Right lung (tissue), 5 donors: ENCODE results near the gene AMIGO1. TPM values are rescaled to one million over a fixed set of nuclear protein-coding genes. Genes with fewer than 3 reads are reported as not detected.
"Not testable (repeated sequence)": the region's sequence is repeated elsewhere in the genome, so short reads cannot be mapped to it uniquely, and the experiment has no call there.

Experiments used
- DNase-seq, 2 donors: peaks; one replicate each; pipeline ENCODE4 v3.0.0-alpha.2; 2013
- polyA plus RNA-seq, 5 donors: library from polyadenylated mRNA; unstranded; fragments of 120-200 nt; gene quantifications; one replicate each; pipeline versions ENCODE4 v1.2.1 to v1.2.3, GENCODE V29; 2013; ENCODE audit warnings: inconsistent platforms in 1 of 5, low replicate concordance in 1 of 5; ENCODE audit not compliant: insufficient read length in 5 of 5, insufficient read depth in 1 of 5

AMIGO1 gene
- polyA plus RNA-seq, 5 donors = 2.6 to 5.1 (median 3.7) TPM

- no peak for DNase-seq
Measured at GRCh38 chr1:109487261-109487660, 22.3 kb downstream of the AMIGO1 start.

- DNase-seq = no peak
Measured at GRCh38 chr1:109485001-109485400, 24.5 kb downstream of the AMIGO1 start.

- DNase-seq = no peak
Measured at GRCh38 chr1:109484519-109484975, 25.0 kb downstream of the AMIGO1 start.

DNA sequence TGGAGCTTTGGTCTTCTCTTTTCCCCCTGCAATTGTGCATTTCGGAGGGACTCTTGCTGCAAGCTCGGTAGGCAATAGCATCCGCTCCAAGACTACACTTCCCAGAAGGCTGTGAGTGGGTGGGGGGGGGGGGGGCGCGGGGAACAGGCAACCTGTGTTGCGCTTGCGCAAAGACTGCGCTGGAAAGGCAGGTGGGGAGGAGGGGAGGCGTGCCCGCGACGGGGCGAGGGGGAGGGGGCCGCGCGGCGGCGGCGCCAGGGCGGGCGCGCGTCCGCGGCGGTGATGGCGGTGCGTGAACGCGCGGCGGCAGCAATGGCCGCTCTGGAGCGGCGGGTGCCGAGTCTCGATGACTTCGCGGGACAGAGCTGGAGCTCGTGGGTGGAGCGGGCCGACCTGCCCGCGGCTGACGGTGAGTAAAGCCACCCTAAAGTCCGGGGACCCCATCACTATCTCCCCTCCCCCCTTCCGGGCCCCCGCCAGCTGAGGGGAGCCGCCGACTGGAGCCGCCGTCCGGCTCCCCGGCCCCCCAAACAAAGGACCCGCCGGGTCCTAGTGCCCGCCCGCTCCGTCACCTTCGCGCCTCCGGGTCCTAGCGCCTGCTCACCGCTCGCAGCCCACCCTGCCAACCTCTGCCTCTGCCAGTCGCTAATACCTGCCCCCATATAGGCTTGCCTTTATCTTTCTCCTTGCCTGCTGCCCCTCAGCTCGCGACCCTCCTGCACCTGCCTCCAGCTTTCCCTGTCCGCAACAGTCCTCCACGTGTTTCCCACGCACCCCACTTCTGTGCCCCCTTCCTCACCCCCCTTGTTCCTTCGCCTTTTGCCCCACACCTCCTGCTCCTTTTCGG is 25.6 kb downstream of the AMIGO1 start, which contains the start of gene ATXN7L2:
Gene ATXN7L2, plus strand, starts transcription at position 234 of the 847 bp plus-strand sequence. Its CDS starts 49 bp downstream, at position 283.
- DNase-seq = peak; percentile 90

GRCh38 chr1:109482791-109483671 is 26.5 kb downstream of the AMIGO1 start:
- DNase-seq = no peak

GRCh38 chr1:109482242-109482641 is 27.3 kb downstream of the AMIGO1 start:
- no peak for DNase-seq

GRCh38 chr1:109481646-109482045 is 27.9 kb downstream of the AMIGO1 start:
- DNase-seq = no peak

GRCh38 chr1:109479901-109480300 is 29.6 kb downstream of the AMIGO1 start:
- no peak for DNase-seq

DNA sequence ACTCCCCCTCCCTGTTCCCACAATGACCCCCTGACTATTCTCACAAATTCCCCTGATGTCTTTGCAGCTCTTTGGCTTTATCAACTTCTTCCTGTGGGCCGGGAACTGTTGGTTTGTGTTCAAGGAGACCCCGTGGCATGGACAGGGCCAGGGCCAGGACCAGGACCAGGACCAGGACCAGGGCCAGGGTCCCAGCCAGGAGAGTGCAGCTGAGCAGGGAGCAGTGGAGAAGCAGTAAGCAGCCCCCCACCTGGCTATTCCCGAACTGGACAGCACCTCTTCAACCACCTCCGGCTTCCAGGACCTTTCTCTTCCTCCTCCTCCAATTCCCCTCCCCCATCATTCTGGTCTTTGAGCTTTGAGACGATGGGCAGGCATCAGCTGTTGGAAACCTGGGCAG is 30.2 kb downstream of the AMIGO1 start:
- no peak for DNase-seq

GRCh38 chr1:109478806-109479205 is 30.7 kb downstream of the AMIGO1 start:
- DNase-seq = no peak

DNA sequence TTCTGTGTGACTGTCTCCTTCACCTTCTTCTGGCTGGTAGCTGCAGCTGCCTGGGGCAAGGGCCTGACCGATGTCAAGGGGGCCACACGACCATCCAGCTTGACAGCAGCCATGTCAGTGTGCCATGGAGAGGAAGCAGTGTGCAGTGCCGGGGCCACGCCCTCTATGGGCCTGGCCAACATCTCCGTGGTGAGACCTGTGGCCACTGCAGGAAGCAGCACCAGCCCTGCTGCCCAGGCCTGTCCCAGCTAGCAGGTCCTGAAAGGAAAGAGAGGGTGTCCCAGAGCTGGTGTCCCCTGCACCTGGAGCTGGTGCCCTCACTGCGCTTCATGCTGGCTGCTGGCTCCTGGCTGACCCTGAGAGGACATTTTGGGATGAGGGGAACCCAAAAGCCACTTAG is 31.7 kb downstream of the AMIGO1 start:
- no peak for DNase-seq

GRCh38 chr1:109476825-109477224 is 32.7 kb downstream of the AMIGO1 start:
- no peak for DNase-seq

DNA sequence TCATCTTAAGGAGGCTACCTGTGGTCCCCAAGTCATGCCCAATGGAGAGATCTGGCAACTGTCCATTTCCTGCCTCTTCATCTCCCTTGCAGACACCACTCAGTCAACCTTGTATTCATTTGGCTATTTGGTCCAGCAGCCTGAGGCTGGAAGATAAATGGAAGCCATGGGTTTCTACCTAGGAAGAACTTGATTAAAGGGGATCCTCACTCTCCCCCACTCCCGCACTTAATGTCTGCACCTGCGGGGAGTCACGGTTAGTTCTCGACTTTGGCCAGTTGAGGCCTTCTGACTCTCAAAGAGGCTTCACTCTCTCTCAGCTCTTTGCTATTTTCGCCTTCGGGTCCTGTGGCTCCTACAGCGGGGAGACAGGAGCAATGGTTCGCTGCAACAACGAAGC is 34.3 kb downstream of the AMIGO1 start:
- no peak for DNase-seq

DNA sequence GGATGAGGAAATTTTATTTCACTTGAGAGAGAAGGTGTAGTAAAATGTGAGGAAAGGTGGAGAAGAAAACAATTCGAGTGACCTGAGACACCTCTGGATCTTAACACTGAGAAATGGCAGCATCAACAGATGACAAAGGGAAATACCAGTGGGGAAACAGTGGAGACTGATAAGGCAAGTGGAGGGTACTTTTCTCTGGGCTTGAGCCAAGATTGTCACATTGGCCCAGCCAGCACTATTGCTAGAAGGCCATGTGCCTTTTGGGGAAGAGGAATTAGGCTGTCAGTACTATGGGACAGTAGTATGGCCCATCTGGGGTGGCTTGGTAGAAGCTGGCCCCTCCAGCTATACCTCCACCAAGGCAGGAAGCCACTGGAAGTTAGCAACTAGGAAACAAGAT is 34.8 kb downstream of the AMIGO1 start:
- no peak for DNase-seq

DNA sequence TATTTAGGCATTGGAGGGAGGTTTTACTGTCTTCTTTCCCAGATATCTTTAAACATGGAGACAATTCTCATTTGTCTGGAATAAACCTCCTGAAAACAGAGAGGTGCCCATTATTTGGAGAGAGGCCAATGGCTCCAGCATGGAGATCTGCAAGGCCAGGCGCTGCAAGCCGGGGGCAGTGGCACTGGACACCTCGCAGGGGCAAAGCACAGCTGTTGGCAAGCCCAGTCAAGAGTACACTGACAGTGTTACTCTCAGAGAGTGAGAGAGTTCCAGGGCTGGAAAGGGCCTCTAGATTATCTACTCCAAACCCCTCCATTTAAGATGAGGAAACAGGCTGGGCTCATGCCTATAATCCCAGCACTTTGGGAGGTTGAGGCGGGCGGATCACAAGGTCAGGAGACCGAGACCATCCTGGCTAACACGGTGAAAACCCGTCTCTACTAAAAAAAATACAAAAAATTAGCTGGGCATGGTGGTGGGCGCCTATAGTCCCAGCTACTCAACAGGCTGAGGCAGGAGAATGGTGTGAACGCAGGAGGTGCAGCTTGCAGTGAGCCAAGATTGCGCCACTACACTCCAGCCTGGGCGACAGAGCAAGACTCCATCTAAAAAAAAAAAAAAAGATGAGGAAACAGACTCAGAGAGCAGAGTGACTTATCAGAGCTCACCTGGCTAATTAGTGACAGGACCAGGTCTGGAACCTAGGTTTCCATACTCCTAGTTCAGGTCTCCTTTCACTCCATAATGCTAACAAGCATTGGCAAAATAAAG is 36.1 kb downstream of the AMIGO1 start:
- not testable (repeated sequence) for DNase-seq

DNA sequence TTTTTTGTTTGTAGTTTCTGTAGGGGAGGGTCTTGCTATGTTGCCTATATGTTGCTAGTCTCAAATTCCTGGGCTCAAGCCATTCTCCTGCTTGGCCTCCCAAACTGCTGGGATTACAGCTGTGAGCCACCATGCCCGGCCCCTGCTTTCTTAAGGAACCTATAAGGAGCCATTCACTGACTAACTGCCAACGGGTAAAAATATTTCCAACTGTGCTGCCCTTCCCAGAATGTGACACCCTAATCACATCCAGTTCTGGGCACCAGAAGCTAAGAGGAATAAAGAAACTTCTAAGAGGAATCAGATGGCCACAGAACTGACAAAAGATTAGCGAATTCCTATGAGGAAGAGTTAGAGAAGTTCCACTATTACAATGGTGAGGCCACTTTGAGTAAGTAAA is 36.7 kb downstream of the AMIGO1 start:
- DNase-seq = no peak

DNA sequence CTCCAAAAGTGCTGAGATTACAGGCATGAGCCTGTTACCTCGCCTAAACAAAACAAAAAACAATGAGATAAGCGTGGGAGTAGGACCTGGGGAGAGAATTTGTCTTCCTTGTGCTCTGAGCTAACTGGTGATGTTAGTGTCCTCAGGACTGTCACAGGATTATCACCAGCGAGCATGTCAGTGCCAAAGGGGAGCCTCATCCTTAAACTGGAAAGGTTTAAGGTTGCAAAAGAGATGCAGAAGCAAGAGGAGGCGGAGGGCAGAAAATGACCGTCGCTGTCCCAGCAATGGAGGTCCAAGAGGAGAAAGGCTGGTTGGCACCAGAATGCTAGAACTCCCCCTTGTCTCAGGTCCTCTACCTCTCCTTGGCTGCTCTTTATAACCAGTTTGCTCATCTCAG is 39.3 kb downstream of the AMIGO1 start:
- DNase-seq = no peak

GRCh38 chr1:109468903-109469302 is 40.6 kb downstream of the AMIGO1 start:
- DNase-seq = no peak

DNA sequence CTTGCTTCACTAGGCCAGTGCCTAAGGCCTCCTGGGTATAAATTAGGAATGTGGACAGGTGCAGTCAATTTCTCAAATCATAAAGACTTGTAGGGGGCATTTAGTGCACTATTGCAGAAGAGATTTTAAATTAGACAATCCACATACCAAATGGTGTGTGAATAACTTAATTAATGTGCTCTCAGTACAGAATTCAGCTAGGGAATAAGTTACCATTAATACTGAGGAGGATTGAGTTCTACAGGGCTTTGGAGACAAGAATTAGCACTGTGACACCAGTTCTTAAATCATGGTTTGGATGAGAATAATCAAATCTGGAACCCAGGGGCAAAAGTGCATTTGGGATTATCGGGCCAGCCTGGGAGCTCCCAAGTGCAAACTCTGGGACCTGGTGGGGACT is 41.5 kb downstream of the AMIGO1 start:
- no peak for DNase-seq

GRCh38 chr1:109467301-109467777 is 42.2 kb downstream of the AMIGO1 start:
- DNase-seq = no peak

- no peak for DNase-seq
Measured at GRCh38 chr1:109466452-109467300, 42.9 kb downstream of the AMIGO1 start, which contains the start of gene SYPL2. TSS of gene SYPL2 (plus strand) at chr1:109466546. CDS start at chr1:109466844, 298 bp downstream.
